GM12878 (cell line): ENCODE results near the gene DNAH3. TPM values are rescaled to one million over a fixed set of nuclear protein-coding genes. Genes with fewer than 3 reads are reported as not detected.

Source experiments
- ATAC-seq: fragments of 200-7000 bp; cut with Tn5 transposase; 3 replicates; pipeline ENCODE4 v1.9.1; 2020; ENCODE audit warnings: mild to moderate bottlenecking, moderate library complexity
- BruUV-seq: library from RNA; stranded (reverse); fragments of 400-500 nt; replicated peaks from 2 replicates; lab custom pipeline; 2021; lab: Mats Ljungman, UMichigan
- CTCF ChIA-PET: fragments of 300-600 bp; sonication (Branson Sonifier 250); formaldehyde crosslinking; extraction: SDS; loops from one replicate; lab custom pipeline; 2021; ENCODE audit warnings: inconsistent platforms; lab: Yijun Ruan, JAX
- POLR2A ChIA-PET: fragments of 350-600 bp; formaldehyde crosslinking; extraction: SDS; loops from one replicate; lab custom pipeline; 2021; ENCODE audit warnings: inconsistent platforms; lab: Charles Lee
- RAD21 ChIA-PET: fragments of 300-600 bp; sonication (Branson Sonifier 250); formaldehyde crosslinking; loops from one replicate; lab custom pipeline; 2023; ENCODE audit warnings: antibody characterized with exemption; ENCODE audit not compliant: unreplicated experiment; lab: Charles Lee
- SMC1A ChIA-PET: fragments of 300-600 bp; sonication (Branson Sonifier 250); formaldehyde crosslinking; loops from one replicate; lab custom pipeline; 2023; ENCODE audit not compliant: unreplicated experiment, uncharacterized antibody; lab: Charles Lee
- DNase-seq: peaks from one replicate; pipeline ENCODE4 v3.0.0-alpha.2; 2011; ENCODE audit warnings: low read depth, low spot score
- FAIRE-seq: peaks from 3 replicates; lab custom pipeline; 2011; peaks lifted over from hg19 to GRCh38; lab: Jason Lieb, UNC
- H2AFZ ChIP-seq: 2 replicates; pipeline ENCODE4 v1.6.0; 2011; ENCODE audit warnings: low read depth, low read length, control low read depth; ENCODE audit not compliant: control insufficient read depth
- H3K27ac ChIP-seq: 2 replicates; pipeline ENCODE4 v1.5.1; 2011; ENCODE audit warnings: control low read depth; ENCODE audit not compliant: control insufficient read depth, insufficient read depth
- H3K27me3 ChIP-seq, 2 experiments: replicated peaks in 1 of 2; 2 replicates each; pipeline versions ENCODE4 v1.6.0 to v1.6.1; 2011; ENCODE audit warnings: low read length in 1 of 2; ENCODE audit not compliant: control insufficient read depth in 2 of 2, insufficient read depth in 2 of 2
- H3K36me3 ChIP-seq, 2 experiments: 2 replicates each; pipeline ENCODE4 v1.5.1; 2011; ENCODE audit warnings: low read length in 1 of 2; ENCODE audit not compliant: control insufficient read depth in 2 of 2, insufficient read depth in 2 of 2
- H3K4me1 ChIP-seq: 2 replicates; pipeline ENCODE4 v1.6.1; 2011; ENCODE audit warnings: mild to moderate bottlenecking, low read length, moderate library complexity, mixed read lengths; ENCODE audit not compliant: control insufficient read depth, insufficient read depth
- H3K4me2 ChIP-seq: 2 replicates; pipeline ENCODE4 v1.6.0; 2011; ENCODE audit warnings: control low read depth; ENCODE audit not compliant: control insufficient read depth, insufficient read depth
- H3K4me3 ChIP-seq: fragments of 200-600 bp; sonication (generic); 2 replicates; pipeline ENCODE4 v1.5.1; 2016
- H3K79me2 ChIP-seq: 2 replicates; pipeline ENCODE4 v1.6.0; 2011; ENCODE audit warnings: low read length; ENCODE audit not compliant: control insufficient read depth, insufficient read depth
- H3K9ac ChIP-seq: 2 replicates; pipeline ENCODE4 v1.8.0; 2011; ENCODE audit warnings: low read length, control low read depth, mixed read lengths; ENCODE audit not compliant: control insufficient read depth, insufficient read depth
- H3K9me3 ChIP-seq: replicated peaks from 3 replicates; pipeline ENCODE4 v1.5.1; 2011; ENCODE audit warnings: mild to moderate bottlenecking, low read length; ENCODE audit not compliant: control insufficient read depth, insufficient read depth
- H4K20me1 ChIP-seq: 2 replicates; pipeline ENCODE4 v1.6.0; 2011; ENCODE audit not compliant: control insufficient read depth, insufficient read depth
- CHD4 ChIP-seq: fragments of 200-600 bp; sonication (generic); IDR thresholded peaks from 2 replicates; pipeline ENCODE4 v1.6.1; 2016; ENCODE audit warnings: mild to moderate bottlenecking
- KDM1A ChIP-seq: fragments of 200-600 bp; sonication (generic); IDR thresholded peaks from 2 replicates; pipeline ENCODE4 v1.6.1; 2016; ENCODE audit warnings: borderline replicate concordance
- RAD51 ChIP-seq: fragments of 450-650 bp; IDR thresholded peaks from 2 replicates; pipeline ENCODE4 v1.6.1; 2016; ENCODE audit warnings: moderate library complexity, mild to moderate bottlenecking, inconsistent platforms
- SMAD1 ChIP-seq: fragments of 450-650 bp; IDR thresholded peaks from 2 replicates; pipeline ENCODE4 v1.6.1; 2018; ENCODE audit warnings: mild to moderate bottlenecking, low read depth; ENCODE audit not compliant: partially characterized antibody
- SP1 ChIP-seq: IDR thresholded peaks from one replicate; pipeline ENCODE4 v1.6.1; 2011; ENCODE audit warnings: low read depth, low read length
- STAT1 ChIP-seq: fragments of 450-650 bp; conservative IDR thresholded peaks from 2 replicates; pipeline ENCODE4 v1.6.1; 2014; ENCODE audit warnings: antibody characterized with exemption, mild to moderate bottlenecking
- TCF12 ChIP-seq: IDR thresholded peaks from 2 replicates; pipeline ENCODE4 v1.6.1; 2011; ENCODE audit warnings: low read depth, mild to moderate bottlenecking, low read length
- WGBS: methylation state at CpG from one replicate; pipeline ENCODE4 v1.1.6; 2016; ENCODE audit warnings: low lambda C conversion rate; ENCODE audit not compliant: insufficient replicate concordance, insufficient coverage; ENCODE audit errors: missing lambda C conversion rate; 5-methylcytosine and 5-hydroxymethylcytosine counted together
- in situ Hi-C: fragments of 300-500 bp; cut with MboI; formaldehyde crosslinking; loops from 9 replicates; pipeline ENCODE4 v1.14.3; 2018; ENCODE audit warnings: mixed read lengths
- intact Hi-C: fragments of 100-400 bp; cut with micrococcal nuclease; formaldehyde crosslinking; loops from one replicate; pipeline ENCODE4 v1.14.2; 2022; ENCODE audit not compliant: unreplicated experiment
- polyA plus RNA-seq, 11 experiments: library from polyadenylated mRNA; depleted of rRNA in 4 of 11; unstranded in 6 of 11; stranded (reverse) in 5 of 11; fragments of >200 nt; fragmentation: Nextera tagmentation in 4 of 11; fragmentation: Illumina TruSeq in 1 of 11; extraction: Ambion mirVana in 4 of 11; extraction: Trizol in 1 of 11; gene quantifications; 1 replicate in 1 of 11; 2 replicates in 10 of 11; pipeline versions ENCODE4 v1.2.1 to v1.2.3, GENCODE V29; 2011 to 2016; ENCODE audit warnings: inconsistent platforms in 2 of 11, missing spikeins in 2 of 11, low read depth in 1 of 11
- total RNA-seq, 4 experiments: library from RNA; depleted of rRNA in 3 of 4; stranded (reverse); fragments of >200 nt in 3 of 4; fragmentation: Illumina TruSeq in 1 of 4; extraction: Trizol in 1 of 4; gene quantifications; 2 replicates each; pipeline versions ENCODE4 v1.2.1 to v1.2.3, GENCODE V29; 2013 to 2021
- TF ChIP-seq, protein P1 (sequence below): fragments of 450-650 bp; IDR thresholded peaks from 2 replicates; pipeline ENCODE4 v1.6.1; 2016; ENCODE audit warnings: mild to moderate bottlenecking

The DNAH3 gene
- total and polyA plus RNA-seq, 10 of the 15 experiments (the other 5 are each of a cell fraction or from before 2014, with no cell fraction given): under 0.01 to 0.04 (median 0.04) TPM; not detected in 5

DNA sequence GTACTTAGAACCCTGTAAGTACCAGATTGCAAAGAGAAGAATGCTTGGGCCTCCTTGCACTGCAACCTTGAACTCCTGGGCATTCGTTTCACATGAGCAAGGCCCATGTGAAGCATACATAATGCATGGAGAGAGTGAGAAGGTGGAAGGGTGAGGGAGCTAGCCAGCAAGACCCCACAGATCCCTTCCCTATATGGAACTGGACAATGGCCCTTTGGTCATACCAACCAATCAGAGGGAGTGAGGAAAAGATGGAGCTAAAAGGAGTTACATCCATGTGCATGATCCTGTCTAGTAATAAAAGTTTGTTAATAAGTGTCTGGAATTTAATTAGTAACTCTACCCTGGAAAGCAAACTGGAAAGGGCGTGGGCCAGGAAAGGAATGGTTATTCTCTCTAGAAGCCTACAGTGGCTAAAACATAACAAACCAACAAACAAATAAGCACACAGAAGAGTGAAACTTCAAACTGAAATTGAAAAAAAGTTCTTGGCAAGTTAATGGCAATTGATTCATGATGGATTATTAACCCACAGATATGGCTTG is 29.6 kb downstream of the DNAH3 start (continued):
- TF ChIP-seq, protein P1, sequence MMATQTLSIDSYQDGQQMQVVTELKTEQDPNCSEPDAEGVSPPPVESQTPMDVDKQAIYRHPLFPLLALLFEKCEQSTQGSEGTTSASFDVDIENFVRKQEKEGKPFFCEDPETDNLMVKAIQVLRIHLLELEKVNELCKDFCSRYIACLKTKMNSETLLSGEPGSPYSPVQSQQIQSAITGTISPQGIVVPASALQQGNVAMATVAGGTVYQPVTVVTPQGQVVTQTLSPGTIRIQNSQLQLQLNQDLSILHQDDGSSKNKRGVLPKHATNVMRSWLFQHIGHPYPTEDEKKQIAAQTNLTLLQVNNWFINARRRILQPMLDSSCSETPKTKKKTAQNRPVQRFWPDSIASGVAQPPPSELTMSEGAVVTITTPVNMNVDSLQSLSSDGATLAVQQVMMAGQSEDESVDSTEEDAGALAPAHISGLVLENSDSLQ: no peak
- no peak for TF ChIP-seq SP1
- no peak for TF ChIP-seq TCF12
- no peak for TF ChIP-seq SMAD1
- TF ChIP-seq STAT1: no peak

- Histone ChIP-seq H3K9ac (no peak overlapping the region), H3K36me3 (no peaks in the 10 kb centered on the region), H2AFZ (no peak overlapping the region), H3K4me2 (no peak overlapping the region), H4K20me1 (no peaks in the 10 kb centered on the region), H3K4me1 (no peaks in the 10 kb centered on the region), H3K27me3 (no peaks in the 10 kb centered on the region), H3K27ac (no peak overlapping the region), H3K4me3 (no peak overlapping the region), H3K9me3 (no peaks in the 10 kb centered on the region; the same call in 2 of the 3 replicates), H3K79me2 (no peaks in the 10 kb centered on the region)
- DNase-seq (no peak), ATAC-seq (no peak), FAIRE-seq (no peak)
- no TSS peak for BruUV-seq
- intact Hi-C loops (no loop called here), in situ Hi-C loops (no loop called here)
- 60% methylated on average over 4 of the region's 4 CpGs for WGBS
- TF ChIP-seq KDM1A (no peak), CHD4 (no peak), RAD51 (no peak)
- POLR2A ChIA-PET: no interaction called here
- RAD21 ChIA-PET: no interaction called here
- CTCF ChIA-PET: interaction anchor here (0.5 kb wide), 1 partner anchor 112 kb away, joined by 3 read pairs; no protein-coding TSS in a partner anchor
- SMC1A ChIA-PET: no interaction called here
Measured at GRCh38 chr16:21117567-21117966, 33.1 kb downstream of the DNAH3 start.
